ENCODE data around the gene AUTS2.

DNA sequence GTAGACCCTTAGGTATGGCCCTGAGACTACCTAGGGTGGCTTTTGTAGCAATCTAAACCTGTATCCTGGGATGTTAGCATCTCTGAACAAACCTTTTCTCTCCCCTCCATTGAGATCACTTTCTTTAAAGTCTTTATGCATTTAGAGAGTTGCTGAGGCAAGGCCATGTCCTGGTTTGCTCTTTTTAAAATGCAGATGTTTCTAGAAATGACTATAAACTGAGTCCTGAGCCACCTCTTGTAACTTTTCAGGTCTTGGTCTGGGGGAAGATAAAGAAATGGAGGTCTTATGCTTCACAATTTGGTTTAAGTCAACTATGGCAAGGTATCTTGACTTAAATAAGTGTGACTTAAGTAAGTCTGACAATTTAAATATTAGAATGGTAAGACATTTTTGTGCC, 78.0 kb downstream of the AUTS2 start:
- TF ChIP-seq, protein P1, sequence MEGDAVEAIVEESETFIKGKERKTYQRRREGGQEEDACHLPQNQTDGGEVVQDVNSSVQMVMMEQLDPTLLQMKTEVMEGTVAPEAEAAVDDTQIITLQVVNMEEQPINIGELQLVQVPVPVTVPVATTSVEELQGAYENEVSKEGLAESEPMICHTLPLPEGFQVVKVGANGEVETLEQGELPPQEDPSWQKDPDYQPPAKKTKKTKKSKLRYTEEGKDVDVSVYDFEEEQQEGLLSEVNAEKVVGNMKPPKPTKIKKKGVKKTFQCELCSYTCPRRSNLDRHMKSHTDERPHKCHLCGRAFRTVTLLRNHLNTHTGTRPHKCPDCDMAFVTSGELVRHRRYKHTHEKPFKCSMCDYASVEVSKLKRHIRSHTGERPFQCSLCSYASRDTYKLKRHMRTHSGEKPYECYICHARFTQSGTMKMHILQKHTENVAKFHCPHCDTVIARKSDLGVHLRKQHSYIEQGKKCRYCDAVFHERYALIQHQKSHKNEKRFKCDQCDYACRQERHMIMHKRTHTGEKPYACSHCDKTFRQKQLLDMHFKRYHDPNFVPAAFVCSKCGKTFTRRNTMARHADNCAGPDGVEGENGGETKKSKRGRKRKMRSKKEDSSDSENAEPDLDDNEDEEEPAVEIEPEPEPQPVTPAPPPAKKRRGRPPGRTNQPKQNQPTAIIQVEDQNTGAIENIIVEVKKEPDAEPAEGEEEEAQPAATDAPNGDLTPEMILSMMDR (IDR thresholded peaks at IDR 0.05) = no peak
- no peak for TF ChIP-seq POLR2A (IDR thresholded peaks at IDR 0.05)
